Muscle of leg (tissue), 11 donors: ENCODE data around the gene DCDC2. TPM values are rescaled to one million over a fixed set of nuclear protein-coding genes. Genes with fewer than 3 reads are reported as not detected.
A peak's percentile ranks its signal among the peaks of the same experiment; 100 is the strongest.

Experiments used
- DNase-seq: peaks from one replicate; pipeline ENCODE4 v3.0.0; 2013
- H3K27ac ChIP-seq: one replicate; pipeline ENCODE4 v1.5.1; 2013; ENCODE audit warnings: mild to moderate bottlenecking, low read length, control low read depth
- H3K27me3 ChIP-seq: one replicate; pipeline ENCODE4 v1.6.1; 2013; ENCODE audit warnings: low read length; ENCODE audit not compliant: control insufficient read depth, insufficient read depth
- H3K36me3 ChIP-seq: one replicate; pipeline ENCODE4 v1.6.1; 2013; ENCODE audit warnings: low read length; ENCODE audit not compliant: control insufficient read depth, insufficient read depth
- H3K4me1 ChIP-seq: one replicate; pipeline ENCODE4 v1.6.1; 2013; ENCODE audit warnings: low read length; ENCODE audit not compliant: control insufficient read depth, insufficient read depth
- H3K4me3 ChIP-seq: one replicate; pipeline ENCODE4 v1.5.1; 2013; ENCODE audit warnings: low read length, control low read depth
- H3K9me3 ChIP-seq: replicated peaks from 2 replicates; pipeline ENCODE4 v1.6.1; 2013; ENCODE audit warnings: low read depth, low read length; ENCODE audit not compliant: control insufficient read depth
- WGBS: methylation state at CpG from one replicate; pipeline ENCODE4 v1.1.5; 2013; ENCODE audit warnings: missing lambda C conversion rate; ENCODE audit not compliant: insufficient coverage; 5-methylcytosine and 5-hydroxymethylcytosine counted together
- polyA plus RNA-seq, 8 donors: library from polyadenylated mRNA; unstranded; fragments of 120-200 nt; gene quantifications; one replicate each; pipeline versions ENCODE4 v1.2.1 to v1.2.3, GENCODE V29; 2013; ENCODE audit warnings: inconsistent platforms in 1 of 8, low replicate concordance in 1 of 8; ENCODE audit not compliant: insufficient read length in 8 of 8, insufficient read depth in 1 of 8
- total RNA-seq: library from RNA; stranded (reverse); fragments of 120-200 nt; gene quantifications from one replicate; pipeline ENCODE4 v1.2.4, GENCODE V29; 2013

Gene DCDC2
- total and polyA plus RNA-seq, 9 donors: 0.04 to 0.60 (median 0.17) TPM

DNA sequence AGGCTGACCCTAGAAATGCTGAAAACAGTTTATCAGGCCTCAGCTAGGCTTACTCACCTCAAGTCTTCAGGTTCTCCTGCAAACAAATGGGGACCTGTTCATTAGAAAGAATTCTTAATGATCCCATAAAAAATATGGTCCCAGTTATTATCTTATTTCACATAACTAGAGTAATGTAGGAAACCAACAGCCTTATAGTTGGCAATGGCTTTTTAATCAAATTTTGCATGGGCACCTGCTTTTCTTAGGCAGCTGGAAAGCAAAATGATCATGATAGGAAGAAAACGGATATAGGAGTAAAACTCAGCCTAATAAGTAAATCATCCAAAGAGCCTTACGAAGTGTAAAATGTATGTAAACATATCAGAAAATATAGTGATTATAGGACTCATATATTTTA lies 230.5 kb downstream of the DCDC2 start:
- no CpG with 5 or more reads among the region's 2 CpGs for WGBS
- Histone ChIP-seq H3K27me3 (peaks cover 6% of the 10 kb centered on the region), H3K36me3 (no peaks in the 10 kb centered on the region), H3K4me1 (peaks cover 2% of the 10 kb centered on the region), H3K9me3 (no peaks in the 10 kb centered on the region), H3K27ac (no peak overlapping the region), H3K4me3 (no peak overlapping the region)
- no peak for DNase-seq

- Histone ChIP-seq H3K27ac (no peak overlapping the region), H3K4me3 (no peak overlapping the region), H3K4me1 (peaks cover 2% of the 10 kb centered on the region), H3K27me3 (peaks cover 6% of the 10 kb centered on the region), H3K9me3 (no peaks in the 10 kb centered on the region), H3K36me3 (no peaks in the 10 kb centered on the region)
- 0% methylated on average over 5 of the region's 6 CpGs for WGBS
- DNase-seq: peak; percentile 87
These were observed 231.2 kb downstream of the DCDC2 start for GRCh38 chr6:24126586-24127192.

DNA sequence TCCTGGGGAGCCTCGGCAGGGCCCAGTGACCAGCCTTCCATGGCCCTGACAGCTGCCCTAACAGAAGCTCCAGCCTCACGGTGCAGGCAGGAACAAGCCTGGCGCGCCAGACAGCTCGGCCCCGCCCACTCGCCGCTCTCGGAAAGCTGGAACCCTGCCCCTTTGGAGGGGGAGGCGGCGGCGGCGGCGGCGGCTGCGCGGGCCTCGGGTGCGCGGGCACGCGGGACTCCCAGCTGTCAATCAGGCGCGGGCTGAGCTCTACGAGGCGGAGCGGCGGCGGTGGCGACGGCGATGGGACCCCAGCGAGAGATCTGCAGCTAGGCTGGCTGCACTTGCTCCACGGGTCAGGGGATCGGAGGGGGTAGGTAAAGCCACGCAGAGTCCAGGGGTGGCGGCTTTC lies 231.9 kb downstream of the DCDC2 start, which contains the start of gene NRSN1:
Gene NRSN1 (plus strand): TSS at position 236 of the 400 bp plus-strand sequence. CDS start 8,113 bp downstream, outside the sequence.
- Histone ChIP-seq H3K27ac (no peak within 1 kb of the TSS), H3K9me3 (no peaks in the 10 kb centered on the region), H3K27me3 (peaks cover 6% of the 10 kb centered on the region), H3K36me3 (no peaks in the 10 kb centered on the region), H3K4me3 (peak within 1 kb of the TSS; percentile 13), H3K4me1 (peaks cover 2% of the 10 kb centered on the region)
- DNase-seq: peak; percentile 17
- under 1% methylated on average over 25 of the region's 37 CpGs for WGBS

DNA sequence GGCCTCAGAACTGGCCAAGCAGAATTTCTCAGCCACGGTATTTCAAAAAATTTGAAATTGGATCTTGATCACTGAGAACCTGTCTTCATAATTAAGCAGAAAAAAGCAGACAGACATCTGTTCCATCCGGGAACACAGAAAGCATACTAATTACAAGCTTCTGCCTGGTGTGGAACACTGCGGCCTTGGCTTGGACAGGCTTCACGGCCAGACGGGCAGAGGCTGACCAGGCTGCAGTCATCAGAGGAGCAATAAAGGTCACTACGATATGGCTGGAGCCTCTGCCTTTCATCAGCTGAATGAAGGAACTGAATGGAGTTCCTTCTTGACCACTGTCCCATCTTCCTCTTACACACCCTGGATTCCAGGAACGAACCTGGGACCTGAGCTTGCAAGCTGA lies 235.7 kb downstream of the DCDC2 start:
- peaks cover 6% of the 10 kb centered on the region for H3K27me3 ChIP-seq
- no peak overlapping the region for H3K27ac ChIP-seq
- no peak for DNase-seq
- no peaks in the 10 kb centered on the region for H3K36me3 ChIP-seq
- 43% methylated on average over 4 of the region's 7 CpGs for WGBS
- no peaks in the 10 kb centered on the region for H3K9me3 ChIP-seq
- H3K4me1 ChIP-seq: peaks cover 2% of the 10 kb centered on the region
- H3K4me3 ChIP-seq: no peak overlapping the region

Other genes with a start within 250 kb of the DCDC2 start
- gene NRSN1, start 231.8 kb downstream of the DCDC2 start, total RNA-seq: not detected
- gene NRSN1, start 231.8 kb downstream of the DCDC2 start, polyA plus RNA-seq: under 1 TPM in 3 of 8 donors, not detected in 5; 0.07 to 0.18 (median 0.13) TPM
- gene MRS2, start 44.9 kb upstream of the DCDC2 start, total RNA-seq: 17.3 TPM
- gene MRS2, start 44.9 kb upstream of the DCDC2 start, polyA plus RNA-seq: 10 to 100 TPM; 17.7 to 23.6 (median 19.2) TPM
- gene GPLD1, start 131.5 kb upstream of the DCDC2 start, total RNA-seq: 2.7 TPM
- 1 to 10 TPM; 1.6 to 2.4 (median 2.0) TPM for gene GPLD1, start 131.5 kb upstream of the DCDC2 start, polyA plus RNA-seq
- gene ALDH5A1, start 136.9 kb upstream of the DCDC2 start, total RNA-seq: 5.9 TPM
- 1 to 10 TPM; 7.0 to 9.4 (median 8.2) TPM for gene ALDH5A1, start 136.9 kb upstream of the DCDC2 start, polyA plus RNA-seq